SIG-M5 (cell line): Measurements from ENCODE around the gene ST13.
"Not testable (repeated sequence)": the region's sequence is repeated elsewhere in the genome, so short reads cannot be mapped to it uniquely, and the experiment has no call there.

Experiments
- DNase-seq: peaks from one replicate; lab custom pipeline; 2025; lab: John Stamatoyannopoulos, UW

ST13 gene

GRCh38 chr22:40781749-40782148 lies 74.7 kb downstream of the ST13 start:
- DNase-seq = not testable (repeated sequence)
